DND-41 (cell line): ENCODE data around the gene PRPF40B.

ENCODE experiments used
- CTCF ChIP-seq: IDR thresholded peaks from 2 replicates; pipeline ENCODE4 v1.5.1; 2012; ENCODE audit warnings: borderline replicate concordance, low read length, moderate library complexity, mild to moderate bottlenecking; ENCODE audit not compliant: poor library complexity, severe bottlenecking; ENCODE audit errors: extremely low read depth
- EZH2 ChIP-seq: IDR thresholded peaks from 3 replicates; pipeline ENCODE4 v1.6.1; 2012; ENCODE audit warnings: borderline replicate concordance, low read depth, mild to moderate bottlenecking, moderate library complexity, low read length, inconsistent platforms; ENCODE audit not compliant: severe bottlenecking

GRCh38 chr12:49675137-49675536 lies 51.8 kb downstream of the PRPF40B start:
- TF ChIP-seq CTCF (no peak), EZH2 (no peak)
